Osteoblast (primary cell): Measurements from ENCODE around the gene BCAR3. TPM values are rescaled to one million over a fixed set of nuclear protein-coding genes. Genes with fewer than 3 reads are reported as not detected.

Experiments
- DNase-seq: peaks from one replicate; pipeline ENCODE4 v3.0.0; 2011; ENCODE audit warnings: low spot score, mixed read lengths; ENCODE audit not compliant: insufficient read length; ENCODE audit errors: missing footprints
- H2AFZ ChIP-seq: 2 replicates; pipeline ENCODE4 v1.6.0; 2011; ENCODE audit warnings: mild to moderate bottlenecking, low read length
- H3K27ac ChIP-seq: 2 replicates; pipeline ENCODE4 v1.5.1; 2011; ENCODE audit warnings: mild to moderate bottlenecking, low read depth, low read length, moderate library complexity
- H3K27me3 ChIP-seq: 2 replicates; pipeline ENCODE4 v1.6.0; 2012; ENCODE audit warnings: mild to moderate bottlenecking, control low read depth, inconsistent platforms, low read length, moderate library complexity; ENCODE audit not compliant: insufficient read depth
- H3K36me3 ChIP-seq: 2 replicates; pipeline ENCODE4 v1.5.1; 2011; ENCODE audit warnings: mild to moderate bottlenecking, low read length, control low read depth, moderate library complexity; ENCODE audit not compliant: insufficient read depth
- H3K4me1 ChIP-seq: 2 replicates; pipeline ENCODE4 v1.5.1; 2011; ENCODE audit warnings: mild to moderate bottlenecking, low read length, control low read depth, moderate library complexity; ENCODE audit not compliant: insufficient read depth
- H3K4me2 ChIP-seq: 2 replicates; pipeline ENCODE4 v1.6.0; 2011; ENCODE audit warnings: mild to moderate bottlenecking, low read length; ENCODE audit not compliant: insufficient read depth
- H3K4me3 ChIP-seq: fragments of 200-600 bp; sonication (generic); 3 replicates; pipeline ENCODE4 v1.5.1; 2012; ENCODE audit warnings: mild to moderate bottlenecking, low read length, inconsistent platforms; ENCODE audit not compliant: insufficient read depth
- H3K79me2 ChIP-seq: 2 replicates; pipeline ENCODE4 v1.6.0; 2012; ENCODE audit warnings: mild to moderate bottlenecking, low read length, control low read depth, inconsistent platforms; ENCODE audit not compliant: insufficient read depth
- H3K9me3 ChIP-seq: 2 replicates; pipeline ENCODE4 v1.5.1; 2011; ENCODE audit warnings: low read depth, low read length, control low read depth
- H4K20me1 ChIP-seq: 2 replicates; pipeline ENCODE4 v1.6.0; 2012; ENCODE audit warnings: mild to moderate bottlenecking, low read length, control low read depth; ENCODE audit not compliant: insufficient read depth
- CTCF ChIP-seq: IDR thresholded peaks from 2 replicates; pipeline ENCODE4 v1.5.1; 2011; ENCODE audit warnings: mild to moderate bottlenecking, low read depth, low read length, moderate library complexity; ENCODE audit errors: extremely low read depth
- total RNA-seq: library from RNA; depleted of rRNA; stranded (reverse); fragments of >200 nt; gene quantifications from 2 replicates; pipeline ENCODE4 v1.2.3, GENCODE V29; 2012

Gene BCAR3
- total RNA-seq, 1 donor, result 34.0 TPM

- no peaks in the 10 kb centered on the region for H3K36me3 ChIP-seq
- no peaks in the 10 kb centered on the region for H3K9me3 ChIP-seq
- no peak overlapping the region for H3K4me3 ChIP-seq
- no peak for TF ChIP-seq CTCF
- no peak overlapping the region for H2AFZ ChIP-seq
- no peak overlapping the region for H3K27ac ChIP-seq
- no peaks in the 10 kb centered on the region for H3K27me3 ChIP-seq
- no peak for DNase-seq
- H3K4me2 ChIP-seq, result no peak overlapping the region
- H3K4me1 ChIP-seq, result peaks cover 6% of the 10 kb centered on the region
- H4K20me1 ChIP-seq, result no peaks in the 10 kb centered on the region
- no peaks in the 10 kb centered on the region for H3K79me2 ChIP-seq
Measured at GRCh38 chr1:93533677-93534076, 148.0 kb downstream of the BCAR3 start.

GRCh38 chr1:93532780-93533378 lies 148.8 kb downstream of the BCAR3 start:
- Histone ChIP-seq H2AFZ (no peak overlapping the region), H3K4me1 (peaks cover 6% of the 10 kb centered on the region), H4K20me1 (no peaks in the 10 kb centered on the region), H3K4me2 (no peak overlapping the region), H3K36me3 (no peaks in the 10 kb centered on the region), H3K4me3 (no peak overlapping the region), H3K9me3 (no peaks in the 10 kb centered on the region), H3K79me2 (no peaks in the 10 kb centered on the region), H3K27me3 (no peaks in the 10 kb centered on the region), H3K27ac (no peak overlapping the region)
- no peak for TF ChIP-seq CTCF
- DNase-seq, result no peak

- H2AFZ ChIP-seq, result no peak overlapping the region
- no peaks in the 10 kb centered on the region for H3K9me3 ChIP-seq
- H3K27ac ChIP-seq, result no peak overlapping the region
- H3K4me2 ChIP-seq, result no peak overlapping the region
- no peak for DNase-seq
- H3K79me2 ChIP-seq, result no peaks in the 10 kb centered on the region
- H3K27me3 ChIP-seq, result no peaks in the 10 kb centered on the region
- no peak overlapping the region for H3K4me3 ChIP-seq
- no peak for TF ChIP-seq CTCF
- H3K4me1 ChIP-seq, result no peaks in the 10 kb centered on the region
- no peaks in the 10 kb centered on the region for H3K36me3 ChIP-seq
- no peaks in the 10 kb centered on the region for H4K20me1 ChIP-seq
Measured at GRCh38 chr1:93531193-93531592, 150.4 kb downstream of the BCAR3 start.

- no peaks in the 10 kb centered on the region for H4K20me1 ChIP-seq
- H3K36me3 ChIP-seq, result no peaks in the 10 kb centered on the region
- H3K27me3 ChIP-seq, result no peaks in the 10 kb centered on the region
- no peaks in the 10 kb centered on the region for H3K9me3 ChIP-seq
- H3K27ac ChIP-seq, result no peak overlapping the region
- no peak overlapping the region for H3K4me3 ChIP-seq
- no peak overlapping the region for H2AFZ ChIP-seq
- DNase-seq, result no peak
- no peaks in the 10 kb centered on the region for H3K79me2 ChIP-seq
- TF ChIP-seq CTCF, result no peak
- H3K4me1 ChIP-seq, result no peaks in the 10 kb centered on the region
- H3K4me2 ChIP-seq, result no peak overlapping the region
Measured at GRCh38 chr1:93528412-93528811, 153.2 kb downstream of the BCAR3 start.
